ENCODE results near the gene MACC1.

MACC1 gene

GRCh38 chr7:20200361-20200760 lies 16.8 kb downstream of the MACC1 start:
- TF ChIP-seq CTCF (IDR thresholded peaks at IDR 0.05; ENCODE audit: low read length) (no peak), EZH2phosphoT487 (IDR thresholded peaks at IDR 0.05; ENCODE audit: low read length) (no peak), EZH2 (optimal IDR thresholded peaks at IDR 0.05; ENCODE audit: low read depth, low read length) (no peak)
- no peaks in the 10 kb centered on the region for H4K20me1 ChIP-seq (ENCODE audit: insufficient read depth, low read length)
- H3K9me3 ChIP-seq (replicated peaks; ENCODE audit: insufficient read depth, low read length): no peaks in the 10 kb centered on the region
- DNase-seq: peak; percentile 38
- H3K79me2 ChIP-seq (ENCODE audit: low read length): peaks cover 87% of the 10 kb centered on the region
- peak overlapping the region; percentile 73 for H3K27ac ChIP-seq (ENCODE audit: low read length)
- H3K9ac ChIP-seq (ENCODE audit: low read length): peak overlapping the region; percentile 13; the same call in 1 of the 2 replicates
- H3K4me3 ChIP-seq (ENCODE audit: low read length): peak overlapping the region; percentile 37
- no peaks in the 10 kb centered on the region for H3K9me2 ChIP-seq (replicated peaks; ENCODE audit: insufficient read depth, low read length)
- no peaks in the 10 kb centered on the region; the same call in 1 of the 2 replicates for H3K36me3 ChIP-seq (replicated peaks; ENCODE audit: insufficient read depth, low read length)
- peak overlapping the region; percentile 67 for H3K4me2 ChIP-seq (ENCODE audit: low read depth, low read length)
- no peak overlapping the region for H2AFZ ChIP-seq (ENCODE audit: low read length)
- peaks cover 22% of the 10 kb centered on the region for H3F3A ChIP-seq (ENCODE audit: insufficient read depth, low read length)
- no peaks in the 10 kb centered on the region for H3K27me3 ChIP-seq (replicated peaks; ENCODE audit: insufficient read depth, low read length)
- H3K4me1 ChIP-seq (ENCODE audit: low read length): peaks cover 42% of the 10 kb centered on the region

DNA sequence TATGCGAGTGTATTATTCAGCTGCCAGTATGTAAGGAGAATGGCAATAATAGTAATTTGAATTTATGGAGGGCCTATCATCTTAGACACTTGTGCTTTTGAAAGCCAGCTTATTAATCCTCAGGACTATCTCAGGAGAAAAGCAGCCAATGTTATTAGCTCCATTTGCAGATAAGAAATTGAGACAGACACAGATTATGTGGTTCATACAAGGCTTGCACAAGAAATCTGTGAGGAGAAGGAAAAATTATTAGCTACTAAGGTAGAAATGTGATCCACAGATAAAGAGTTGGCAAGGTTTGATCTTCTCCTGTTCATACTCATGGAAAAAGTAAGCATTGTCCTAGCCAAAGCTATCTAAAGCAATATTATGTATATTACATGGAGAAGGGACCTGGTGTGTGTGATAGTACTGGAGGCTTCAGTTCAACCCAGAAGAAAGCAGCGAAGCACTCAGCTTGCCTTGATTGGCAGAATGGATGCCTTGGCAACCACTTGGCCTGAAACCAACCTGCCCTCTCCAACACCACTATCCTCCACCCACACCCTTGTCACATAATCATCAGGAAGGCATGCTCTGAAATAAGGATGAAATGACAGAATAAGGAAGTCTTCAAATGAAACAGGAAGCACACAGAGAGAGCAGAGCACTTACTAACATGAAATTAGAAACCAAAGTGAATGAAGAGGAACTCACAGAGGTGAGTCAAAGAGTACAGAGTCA lies 18.0 kb downstream of the MACC1 start:
- Histone ChIP-seq H3K4me2 (ENCODE audit: low read depth, low read length) (peak overlapping the region; percentile 56), H3K9me3 (replicated peaks; ENCODE audit: insufficient read depth, low read length) (no peaks in the 10 kb centered on the region), H4K20me1 (ENCODE audit: insufficient read depth, low read length) (no peaks in the 10 kb centered on the region), H3K27me3 (replicated peaks; ENCODE audit: insufficient read depth, low read length) (no peaks in the 10 kb centered on the region), H3K9me2 (replicated peaks; ENCODE audit: insufficient read depth, low read length) (no peaks in the 10 kb centered on the region), H3K4me1 (ENCODE audit: low read length) (peaks cover 50% of the 10 kb centered on the region), H3K36me3 (replicated peaks; ENCODE audit: insufficient read depth, low read length) (no peaks in the 10 kb centered on the region; the same call in 1 of the 2 replicates), H3K79me2 (ENCODE audit: low read length) (peaks cover 87% of the 10 kb centered on the region), H3K9ac (ENCODE audit: low read length) (peak overlapping the region; percentile 23; the same call in 1 of the 2 replicates), H3F3A (ENCODE audit: insufficient read depth, low read length) (peaks cover 22% of the 10 kb centered on the region), H3K27ac (ENCODE audit: low read length) (peak overlapping the region; percentile 73), H3K4me3 (ENCODE audit: low read length) (no peak overlapping the region), H2AFZ (ENCODE audit: low read length) (no peak overlapping the region)
- DNase-seq: peak; percentile 61
- TF ChIP-seq EZH2 (optimal IDR thresholded peaks at IDR 0.05; ENCODE audit: low read depth, low read length) (no peak), EZH2phosphoT487 (IDR thresholded peaks at IDR 0.05; ENCODE audit: low read length) (no peak), CTCF (IDR thresholded peaks at IDR 0.05; ENCODE audit: low read length) (no peak)

- no peak overlapping the region for H3K9ac ChIP-seq (ENCODE audit: low read length)
- peaks cover 59% of the 10 kb centered on the region for H3K4me1 ChIP-seq (ENCODE audit: low read length)
- no peaks in the 10 kb centered on the region for H3K9me2 ChIP-seq (replicated peaks; ENCODE audit: insufficient read depth, low read length)
- no peaks in the 10 kb centered on the region for H3K27me3 ChIP-seq (replicated peaks; ENCODE audit: insufficient read depth, low read length)
- no peak for DNase-seq
- no peak for TF ChIP-seq EZH2phosphoT487 (IDR thresholded peaks at IDR 0.05; ENCODE audit: low read length)
- TF ChIP-seq EZH2 (optimal IDR thresholded peaks at IDR 0.05; ENCODE audit: low read depth, low read length): no peak
- TF ChIP-seq CTCF (IDR thresholded peaks at IDR 0.05; ENCODE audit: low read length): no peak
- H3K9me3 ChIP-seq (replicated peaks; ENCODE audit: insufficient read depth, low read length): no peaks in the 10 kb centered on the region
- H3K4me2 ChIP-seq (ENCODE audit: low read depth, low read length): no peak overlapping the region
- H3K36me3 ChIP-seq (replicated peaks; ENCODE audit: insufficient read depth, low read length): no peaks in the 10 kb centered on the region; the same call in 1 of the 2 replicates
- H4K20me1 ChIP-seq (ENCODE audit: insufficient read depth, low read length): no peaks in the 10 kb centered on the region
- no peak overlapping the region for H2AFZ ChIP-seq (ENCODE audit: low read length)
- no peak overlapping the region for H3K4me3 ChIP-seq (ENCODE audit: low read length)
- peaks cover 84% of the 10 kb centered on the region for H3K79me2 ChIP-seq (ENCODE audit: low read length)
- no peak overlapping the region for H3K27ac ChIP-seq (ENCODE audit: low read length)
- peaks cover 29% of the 10 kb centered on the region for H3F3A ChIP-seq (ENCODE audit: insufficient read depth, low read length)
These were observed 18.9 kb downstream of the MACC1 start for GRCh38 chr7:20198260-20198659.
